SK-MEL-5 (cell line): ENCODE data around the gene MRPS25. TPM values are rescaled to one million over a fixed set of nuclear protein-coding genes. Genes with fewer than 3 reads are reported as not detected.

Experiments
- DNase-seq: peaks from one replicate; pipeline ENCODE4 v3.0.0-alpha.2; 2016; ENCODE audit warnings: low read depth, low spot score
- in situ Hi-C: cut with HindIII; loops from 2 replicates; pipeline ENCODE4 v1.10.0; 2016; ENCODE audit warnings: low sequenced_read_pairs, high pct_unique_total_duplicates, low pct_unique_long_range_greater_than_20kb
- polyA plus RNA-seq, 2 experiments: library from polyadenylated mRNA; depleted of rRNA; stranded (reverse); fragments of >200 nt; gene quantifications; 2 replicates each; pipeline ENCODE4 v1.2.3, GENCODE V29; 2015
- total RNA-seq: library from RNA; depleted of rRNA; stranded (reverse); fragments of >200 nt; shearing (Covaris generic); gene quantifications from 2 replicates; pipeline ENCODE4 v1.2.3, GENCODE V29; 2014; rRNA removed

Gene MRPS25
- total RNA-seq: 95.0 and 97.0 TPM in 2 replicates
- polyA plus RNA-seq (2015; cell fraction: cytosol; rRNA removed): 87.9 and 98.5 TPM in 2 replicates
- polyA plus RNA-seq (2015; cell fraction: nucleus; rRNA removed): 278 and 296 TPM in 2 replicates

DNA sequence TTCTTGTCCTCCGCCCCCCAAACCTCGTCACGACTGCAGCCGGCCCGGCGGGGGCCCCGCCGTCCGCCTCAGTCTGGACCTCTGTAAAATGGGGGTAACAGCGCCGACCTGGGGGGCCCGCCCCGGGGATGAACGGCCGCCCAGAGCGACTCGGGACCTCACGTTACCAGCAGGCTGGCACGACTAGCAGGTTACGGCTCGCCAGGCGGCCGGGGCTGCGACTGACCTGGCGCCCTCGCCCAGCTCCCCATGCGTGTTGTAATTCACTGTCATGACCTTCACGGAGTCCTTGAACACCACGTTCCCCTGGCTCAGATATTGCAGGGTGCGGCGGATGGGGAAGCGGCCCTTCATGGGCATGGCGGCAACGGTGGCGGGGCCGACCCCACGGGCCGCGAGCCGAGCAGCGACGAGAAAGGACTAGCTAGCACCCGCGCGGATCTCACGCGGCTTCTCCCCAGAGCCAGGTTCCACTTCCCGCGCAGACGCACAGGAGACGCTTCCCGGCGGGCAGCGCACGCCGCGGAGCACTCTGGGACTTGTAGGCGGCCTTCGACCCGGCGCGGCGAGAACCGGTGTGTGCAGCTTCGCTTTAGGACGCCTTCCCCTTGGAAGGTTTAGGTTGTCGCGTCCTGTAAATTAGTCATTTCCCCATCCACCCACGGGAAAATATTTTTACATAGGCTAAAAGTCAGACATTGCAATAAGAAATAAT is at the start of gene MRPS25:
Gene MRPS25 (minus strand): TSS at position 481 of the 715 bp plus-strand sequence. CDS start 121 bp downstream, at position 360.
- in situ Hi-C loops: no loop called here
- DNase-seq: peak; percentile 93

DNA sequence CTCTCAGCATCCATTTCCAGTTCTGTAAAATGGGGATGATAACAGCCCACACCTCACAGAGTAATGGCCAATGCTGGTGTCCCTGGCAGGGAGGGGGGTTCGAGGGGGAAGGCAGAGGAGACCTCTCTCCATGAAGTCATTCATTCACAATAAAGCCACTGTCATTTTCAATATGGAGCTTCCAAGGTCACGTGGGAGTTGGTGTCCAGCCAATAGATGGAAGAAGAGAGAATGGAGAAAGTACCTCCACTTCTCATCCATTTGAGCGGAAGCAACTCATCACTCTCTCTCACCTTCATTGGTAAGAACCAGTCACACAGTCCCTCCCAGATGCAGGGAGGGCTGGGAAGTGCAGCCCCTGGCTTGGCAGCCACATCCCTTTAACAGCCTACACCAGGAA is 48.8 kb upstream of the MRPS25 start:
- in situ Hi-C loops: no loop called here

DNA sequence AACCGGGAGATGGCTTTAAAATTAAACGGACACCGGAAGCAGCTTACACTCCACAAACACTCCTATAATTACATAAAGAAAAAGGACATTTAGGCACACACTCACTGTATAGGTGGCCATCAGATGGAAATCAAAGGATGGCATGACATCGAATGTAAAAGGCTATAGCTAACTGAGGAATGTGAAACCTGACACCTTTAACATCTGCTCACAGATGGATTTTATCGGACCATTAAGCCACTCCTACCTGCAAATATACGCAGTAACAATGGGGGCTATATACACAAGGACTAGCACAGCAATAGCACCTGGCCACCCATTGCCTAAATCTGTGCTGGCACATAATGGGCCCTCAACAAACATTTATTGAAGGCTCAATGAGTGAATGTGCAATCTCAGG is 48.4 kb upstream of the MRPS25 start:
- DNase-seq: no peak
- in situ Hi-C loops: no loop called here

More for the DNA sequence above, 48.8 kb upstream of the MRPS25 start:
- DNase-seq: no peak

DNA sequence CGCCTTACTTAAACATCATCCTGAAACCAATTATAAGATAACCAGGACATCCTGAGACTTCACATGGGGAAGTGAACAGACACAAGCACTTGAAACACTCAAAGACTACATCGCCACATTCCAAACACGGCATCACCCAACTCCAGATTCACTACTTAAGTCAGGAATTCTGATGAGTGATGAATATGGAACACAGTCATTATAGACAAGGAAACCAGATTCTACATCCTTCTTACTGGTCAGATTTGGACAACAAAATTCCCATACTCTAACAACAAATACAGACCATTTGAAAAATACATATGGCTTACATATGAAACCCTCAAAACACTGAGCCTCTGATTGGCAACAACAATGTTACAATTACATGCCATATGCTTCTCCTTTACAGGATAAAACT is 46.9 kb upstream of the MRPS25 start:
- DNase-seq: no peak
- in situ Hi-C loops: no loop called here

DNA sequence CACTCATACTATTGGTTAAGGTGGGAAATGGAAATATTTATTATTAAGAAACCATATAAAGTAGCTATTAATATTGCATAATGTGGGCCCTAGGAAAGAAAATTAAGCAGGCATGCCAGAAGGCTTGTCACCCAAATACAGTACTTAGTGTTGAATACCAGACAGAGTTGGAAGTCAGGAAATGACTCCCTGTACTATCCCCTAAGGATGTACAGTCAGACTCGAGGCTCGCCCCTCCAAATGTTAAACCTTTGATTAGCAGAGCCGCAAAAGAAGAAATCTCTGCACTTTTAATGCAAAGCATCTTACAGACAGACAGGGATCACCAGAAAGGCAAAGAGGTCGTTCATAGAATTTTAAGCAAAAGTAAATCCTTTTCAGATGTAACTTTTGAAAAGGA is 45.1 kb upstream of the MRPS25 start:
- no peak for DNase-seq
- in situ Hi-C loops: no loop called here

DNA sequence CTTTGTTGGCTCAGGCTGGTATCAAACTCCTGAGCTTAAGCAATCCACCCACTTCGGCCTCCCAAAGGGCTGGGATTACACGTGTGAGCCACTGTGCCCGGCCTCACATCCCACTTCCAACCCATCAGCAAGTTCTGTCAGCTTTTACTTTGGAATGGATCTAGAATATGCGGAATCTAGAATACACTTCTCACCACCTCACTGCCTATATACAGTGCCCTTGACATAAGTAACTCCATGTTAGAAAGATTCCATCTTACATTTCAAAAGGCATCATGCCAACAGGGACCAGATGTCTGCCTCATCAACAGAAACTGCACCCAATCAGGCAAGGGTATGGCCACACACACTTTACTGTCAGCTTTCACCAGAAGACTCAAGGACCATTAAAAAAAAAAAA is 43.8 kb upstream of the MRPS25 start:
- in situ Hi-C loops: no loop called here

DNA sequence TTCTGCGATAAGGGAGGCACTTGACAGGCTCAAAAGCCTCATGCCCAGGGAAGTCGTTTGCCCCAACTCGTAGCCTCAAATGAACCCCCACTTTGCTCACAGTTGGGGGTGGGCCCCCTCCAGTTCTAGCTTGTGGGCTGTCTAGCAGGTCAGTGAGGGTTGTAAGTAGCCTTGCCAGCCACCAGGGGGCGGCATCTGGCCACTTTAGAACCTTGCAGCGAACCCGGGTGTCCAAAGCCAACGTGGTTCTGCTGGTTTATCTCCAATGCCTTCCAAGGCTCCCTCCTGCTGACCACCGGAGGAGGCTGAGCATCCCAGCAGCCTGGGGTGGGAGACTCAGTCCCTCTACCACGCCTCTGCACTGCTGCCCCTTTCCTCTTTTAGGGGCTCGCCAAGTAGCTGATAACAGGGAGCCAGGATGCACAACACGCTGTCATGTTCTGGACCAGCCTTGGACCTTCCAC is 43.0 kb upstream of the MRPS25 start:
- in situ Hi-C loops: no loop called here
- peak; percentile 73 for DNase-seq

More for the DNA sequence above, 43.8 kb upstream of the MRPS25 start:
- DNase-seq: no peak

DNA sequence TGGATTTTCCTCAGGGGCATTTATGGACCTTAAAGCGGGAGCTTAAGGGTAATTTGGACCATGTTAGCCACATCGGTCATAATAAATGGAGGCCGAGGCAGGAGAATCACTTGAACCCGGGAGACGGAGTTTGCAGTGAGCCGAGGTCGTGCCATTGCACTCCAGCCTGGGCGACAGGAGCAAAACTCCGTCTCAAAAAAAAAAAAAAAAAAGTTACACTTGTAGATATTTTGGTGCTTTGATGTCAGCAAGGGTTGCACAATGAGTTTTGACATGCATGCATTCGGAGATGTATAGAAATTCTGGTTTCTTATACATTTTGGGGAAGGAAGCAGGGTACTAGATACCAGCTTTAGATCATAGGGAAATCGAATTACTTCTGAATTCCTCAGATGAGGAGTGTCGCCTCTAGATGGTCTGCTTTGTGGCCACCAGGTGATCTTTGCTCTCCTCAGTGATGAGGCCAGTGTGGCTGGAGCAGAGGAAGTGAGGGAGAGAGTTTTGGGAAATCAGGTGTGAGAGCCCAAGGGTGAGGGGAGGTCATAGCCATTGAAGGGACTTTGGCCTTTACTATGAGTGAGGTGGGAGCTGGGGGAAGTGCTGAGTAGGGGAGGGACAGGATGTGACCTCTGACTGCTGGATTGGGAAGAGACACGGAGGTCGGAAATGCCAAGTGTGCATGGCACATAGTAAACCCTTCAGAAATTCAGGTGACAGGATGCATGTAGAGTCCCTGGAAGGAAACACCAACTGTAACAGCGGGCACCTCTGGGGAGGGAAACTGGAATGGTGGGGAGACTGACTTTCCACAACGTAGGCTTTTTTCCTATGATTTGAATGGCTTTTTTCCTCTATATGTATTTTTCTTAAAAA is 42.2 kb upstream of the MRPS25 start:
- DNase-seq: no peak
- in situ Hi-C loops: no loop called here

DNA sequence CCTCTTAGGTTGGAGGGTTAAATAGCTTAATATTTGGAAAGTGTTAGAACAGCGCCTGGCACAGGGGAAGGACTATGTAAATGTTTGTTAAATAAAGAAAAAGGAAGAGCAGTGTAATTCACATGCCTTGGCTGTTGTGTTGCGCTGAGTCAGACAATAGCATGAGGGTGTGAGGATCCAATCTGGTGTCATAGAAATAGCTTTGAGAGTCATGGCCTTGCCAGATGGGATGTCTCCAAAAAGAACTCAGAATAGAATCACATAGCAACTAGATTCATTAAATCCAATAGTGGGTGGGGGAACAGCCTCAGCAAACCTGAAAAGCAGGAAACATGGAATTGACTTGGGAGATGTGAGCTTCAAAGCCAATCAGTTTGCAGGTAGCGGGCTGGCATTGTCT is 37.7 kb upstream of the MRPS25 start:
- in situ Hi-C loops: no loop called here
- no peak for DNase-seq

DNA sequence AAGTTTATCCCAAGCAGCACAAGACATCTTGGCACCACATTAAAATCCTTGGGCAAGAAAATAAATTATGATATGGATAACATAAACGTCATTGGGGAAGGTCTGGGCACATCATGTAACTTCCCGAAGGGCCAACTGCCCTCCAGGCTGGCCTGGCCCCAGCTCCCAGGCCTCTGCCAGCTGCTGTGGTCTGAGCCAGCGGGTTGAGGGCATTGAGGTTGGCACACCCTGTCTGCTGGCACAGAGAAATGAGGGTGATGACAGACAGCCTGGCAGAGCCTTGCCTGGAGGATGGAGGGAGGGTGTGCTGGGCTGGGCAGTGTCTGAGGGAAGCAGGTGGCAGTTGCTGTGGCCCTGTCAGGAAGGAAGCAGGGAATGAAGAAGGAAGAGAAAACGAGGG is 37.1 kb upstream of the MRPS25 start:
- DNase-seq: no peak

DNA sequence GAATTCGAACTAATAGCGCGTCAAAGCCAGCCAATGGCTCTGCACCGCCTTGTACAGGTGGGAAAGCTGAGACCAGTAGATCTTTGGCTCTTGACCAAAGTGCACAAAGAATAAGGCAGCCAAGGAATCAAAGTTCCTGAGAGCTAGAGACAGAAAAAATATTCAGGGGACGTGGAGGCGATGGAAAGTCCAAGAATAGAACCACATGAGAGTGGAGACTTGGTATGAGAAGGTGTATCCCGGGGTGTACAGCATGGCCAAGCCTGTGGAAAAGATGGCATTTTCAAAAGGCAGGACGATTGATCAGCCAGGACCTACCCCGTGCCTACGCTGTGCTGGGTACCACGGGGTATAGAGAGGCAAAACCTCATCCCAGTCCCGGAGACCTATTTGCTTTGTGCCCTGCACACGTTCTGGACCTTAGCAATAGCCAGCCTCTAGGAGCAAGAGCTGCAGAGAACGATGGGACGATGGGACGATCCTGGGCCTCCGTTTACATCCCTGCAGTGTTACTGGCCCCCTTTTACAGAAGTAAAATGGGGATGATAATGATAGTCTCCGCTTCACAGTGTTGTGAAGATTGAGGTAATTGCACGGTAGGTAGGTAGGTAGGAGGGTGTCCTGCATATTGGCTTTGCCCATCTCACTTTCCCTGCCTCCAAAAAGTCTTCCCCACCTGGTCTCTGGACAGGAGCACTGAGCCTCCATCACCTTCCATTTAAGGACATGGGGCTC is 34.4 kb upstream of the MRPS25 start:
- DNase-seq: no peak
- in situ Hi-C loops: no loop called here

More for the DNA sequence above, 37.1 kb upstream of the MRPS25 start:
- in situ Hi-C loops: no loop called here

DNA sequence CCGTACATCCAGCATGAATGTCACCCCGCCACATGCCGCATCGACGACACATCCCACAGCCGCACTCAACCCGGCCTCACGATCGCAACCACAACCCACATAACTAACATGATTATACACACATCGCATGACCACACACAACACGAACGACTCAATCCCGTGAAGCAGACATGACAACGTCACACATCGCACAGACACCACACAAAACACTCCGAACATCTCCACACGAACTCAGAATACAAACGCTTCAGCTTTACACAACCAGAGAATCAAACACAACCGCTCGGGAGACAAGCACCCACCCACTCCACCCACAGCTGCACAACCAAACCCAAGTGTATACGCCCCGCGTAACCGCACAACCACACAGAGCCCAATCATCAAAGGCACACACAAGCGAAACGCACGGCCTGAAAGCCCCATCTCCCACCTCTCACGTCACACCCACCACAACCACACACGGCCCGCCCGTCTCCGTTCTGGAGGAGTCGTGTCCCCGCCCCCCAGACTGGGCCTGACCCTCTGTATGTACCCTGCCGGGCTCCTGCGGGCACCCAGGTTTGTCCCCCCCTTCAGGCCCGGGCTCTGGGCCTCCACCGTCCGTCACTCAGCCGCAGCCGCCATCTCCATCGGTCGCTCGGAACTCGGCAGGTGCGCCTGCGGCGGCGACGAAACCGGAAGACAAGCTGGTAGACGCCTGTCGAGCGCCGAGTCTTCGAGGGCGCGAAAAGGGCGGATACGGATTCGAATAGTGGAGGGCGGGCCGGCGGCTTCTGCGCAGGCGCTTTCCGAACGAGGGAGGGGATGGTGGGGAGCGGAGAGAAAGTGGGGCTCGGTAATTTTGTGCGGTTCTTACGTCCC is 33.6 kb upstream of the MRPS25 start, which contains the start of gene RBSN:
Gene RBSN (minus strand): TSS at position 646 of the 861 bp plus-strand sequence. CDS start 3,028 bp downstream, outside the sequence.
- in situ Hi-C loops: no loop called here
- peak; percentile 95 for DNase-seq

DNA sequence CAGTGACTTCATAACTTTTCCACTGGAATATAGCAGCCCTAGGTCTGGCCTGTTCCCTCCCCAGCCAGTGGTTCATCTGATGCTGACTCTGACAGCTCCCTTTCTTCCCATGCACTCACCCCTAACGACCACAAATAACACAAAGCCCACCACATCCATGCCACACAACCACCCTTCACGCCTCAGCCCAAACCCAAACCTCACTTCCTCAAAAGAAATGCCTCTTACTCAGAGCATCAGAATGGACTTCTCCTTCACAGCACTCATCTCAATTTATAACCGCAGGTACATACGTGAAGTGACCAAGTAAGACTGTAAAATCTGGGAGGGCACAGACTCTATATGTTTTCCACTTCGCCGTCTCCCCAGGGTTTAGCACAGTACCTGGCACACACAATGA is 32.8 kb upstream of the MRPS25 start:
- in situ Hi-C loops: no loop called here

DNA sequence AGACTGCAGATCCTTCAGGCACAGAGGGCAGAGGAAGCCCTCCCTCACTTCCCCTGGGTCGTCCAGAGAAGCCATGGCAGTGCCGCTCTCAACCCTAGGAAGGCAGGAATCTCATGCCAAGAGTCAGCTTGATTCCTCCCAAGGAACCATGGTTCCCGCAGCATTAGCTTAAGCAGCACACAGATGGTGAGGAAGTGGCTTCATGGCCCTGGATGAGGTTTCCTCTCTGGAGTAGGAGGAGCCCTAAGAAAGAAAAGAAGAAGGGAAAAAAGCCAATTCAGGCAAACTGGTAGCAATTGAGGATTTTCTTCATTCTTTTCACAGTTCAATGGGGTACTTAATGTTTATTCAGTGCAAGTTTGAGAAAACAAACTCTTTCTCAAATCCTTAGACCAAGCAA is 30.9 kb upstream of the MRPS25 start:
- in situ Hi-C loops: no loop called here
- no peak for DNase-seq

More for the DNA sequence above, 32.8 kb upstream of the MRPS25 start:
- no peak for DNase-seq

DNA sequence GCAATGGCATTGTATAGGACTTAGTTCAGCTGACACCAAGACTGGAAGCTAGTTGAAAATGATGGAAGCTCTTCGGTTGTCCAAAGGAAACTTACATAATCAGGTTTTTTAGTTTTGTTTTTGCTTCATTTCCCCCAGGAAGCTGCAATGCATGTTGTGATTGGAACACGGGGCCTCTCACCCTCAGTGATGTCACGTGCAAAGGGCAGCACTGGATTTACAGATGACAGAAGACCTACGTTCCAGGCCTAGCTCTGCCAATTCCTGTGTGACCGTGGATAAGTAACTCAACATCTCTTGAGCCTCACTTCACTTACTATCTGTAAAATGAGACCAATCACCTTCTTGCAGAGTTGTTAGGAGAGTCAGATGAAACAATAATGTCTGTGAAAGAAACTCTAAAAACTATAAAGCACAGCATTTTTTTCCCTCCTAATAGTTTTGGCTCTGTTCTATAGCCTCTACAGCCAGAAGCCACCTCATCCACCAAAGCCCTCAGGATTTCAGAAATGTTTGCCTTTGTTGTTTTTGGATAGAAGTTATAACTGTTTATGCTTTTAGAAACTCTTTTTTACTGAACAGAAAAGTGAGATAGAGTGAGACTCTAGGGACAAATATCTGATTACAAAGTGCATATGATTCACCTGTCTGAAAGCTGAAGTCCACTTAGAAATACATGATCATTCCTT is 29.2 kb upstream of the MRPS25 start:
- in situ Hi-C loops: no loop called here
- no peak for DNase-seq

DNA sequence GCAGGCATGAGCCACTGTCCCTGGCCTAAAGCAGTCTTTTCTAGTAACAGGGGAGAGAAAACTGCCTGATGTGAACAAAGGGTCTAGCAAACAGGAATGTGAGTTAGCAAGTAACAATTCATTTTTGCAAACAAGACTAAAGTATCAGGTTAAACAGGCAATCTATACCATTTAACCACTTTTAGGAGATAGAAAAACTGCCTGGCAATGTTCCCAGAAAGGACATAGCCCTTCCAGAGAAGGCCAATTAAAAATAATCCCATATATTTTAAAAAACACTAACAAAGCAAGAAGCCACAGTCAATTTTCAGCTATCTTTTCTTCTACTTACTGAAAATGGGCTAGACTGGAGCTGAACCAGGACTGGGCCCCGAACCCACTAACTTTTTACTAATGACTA is 27.6 kb upstream of the MRPS25 start:
- in situ Hi-C loops: no loop called here
- no peak for DNase-seq
